ENCODE results near the gene ZNF536. TPM values are rescaled to one million over a fixed set of nuclear protein-coding genes. Genes with fewer than 3 reads are reported as not detected.

The ZNF536 gene
- total and polyA plus RNA-seq, 2 donors (not counting 1 experiment from before 2014, with no cell fraction given) = not detected

- Histone ChIP-seq H2AFZ (ENCODE audit: insufficient read depth, low read depth, low read length, poor library complexity, severe bottlenecking) (no peak overlapping the region), H3K27ac (ENCODE audit: low read length in 2 of 2) (no peak overlapping the region), H3K36me3 (replicated peaks in 1 of 2; ENCODE audit: control extremely low read depth in 1 of 2, control insufficient read depth in 1 of 2, extremely low read depth in 1 of 2, insufficient read depth in 2 of 2, low read length in 1 of 2) (no peaks in the 10 kb centered on the region), H3K4me1 (ENCODE audit: control insufficient read depth in 2 of 2, insufficient read depth in 2 of 2, low read length in 2 of 2) (no peaks in the 10 kb centered on the region), H3K4me2 (replicated peaks; ENCODE audit: low read depth, low read length, poor library complexity, severe bottlenecking) (no peak overlapping the region), H3K79me2 (ENCODE audit: control insufficient read depth, insufficient read depth, low read length) (no peaks in the 10 kb centered on the region), H4K20me1 (ENCODE audit: control insufficient read depth, insufficient read depth, low read length, poor library complexity, severe bottlenecking) (no peaks in the 10 kb centered on the region), H3K9me3 (ENCODE audit: control extremely low read depth in 1 of 3, control insufficient read depth in 2 of 3, insufficient read depth in 1 of 3, low read length in 2 of 3) (peaks cover 0 to 28% (median 0%) of the 10 kb centered on the region in 3 donors), H3K27me3 (replicated peaks in 1 of 4; ENCODE audit: control extremely low read depth in 1 of 4, control insufficient read depth in 3 of 4, insufficient read depth in 4 of 4, low read length in 3 of 4) (no peaks in the 10 kb centered on the region), H3K4me3 (ENCODE audit: control extremely low read depth in 1 of 5, extremely low read depth in 1 of 5, insufficient read depth in 1 of 5, low read depth in 2 of 5, low read length in 4 of 5) (no peak overlapping the region), H3K9ac (ENCODE audit: low read length) (no peak overlapping the region)
- 88% methylated on average over 11 of the region's 14 CpGs for WGBS (ENCODE audit: insufficient coverage)
- intact Hi-C loops (cut with micrococcal nuclease) = no loop called here
- no peaks in the 10 kb centered on the region for H3K4me1 Mint-ChIP-seq
- H3K4me3 Mint-ChIP-seq = no peak overlapping the region
- no peaks in the 10 kb centered on the region for H3K27me3 Mint-ChIP-seq
- TF ChIP-seq CTCF (IDR thresholded peaks at IDR 0.05) = no peak
- no peak for TF ChIP-seq EZH2 (IDR thresholded peaks at IDR 0.05; ENCODE audit: borderline replicate concordance, insufficient read depth, low read depth, low read length, poor library complexity, severe bottlenecking)
- ChIA-PET POLR2A (no interaction called here), CTCF (no interaction called here)
- no peaks in the 10 kb centered on the region for H3K9me3 Mint-ChIP-seq (ENCODE audit: insufficient read depth)
- no peak for ATAC-seq (ENCODE audit: low read depth)
- H3K27ac Mint-ChIP-seq = no peak overlapping the region
- DNase-seq = no peak
Measured at GRCh38 chr19:30570194-30570593, 198.0 kb downstream of the ZNF536 start.

GRCh38 chr19:30577551-30578105, 205.4 kb downstream of the ZNF536 start:
- CTCF ChIA-PET = no interaction called here
- no peak overlapping the region for H3K9ac ChIP-seq (ENCODE audit: low read length)
- POLR2A ChIA-PET = no interaction called here

More at GRCh38 chr19:30577551-30578105, 205.4 kb downstream of the ZNF536 start:
- Histone ChIP-seq H3K79me2 (ENCODE audit: control insufficient read depth, insufficient read depth, low read length) (no peaks in the 10 kb centered on the region), H3K27me3 (replicated peaks in 1 of 4; ENCODE audit: control extremely low read depth in 1 of 4, control insufficient read depth in 3 of 4, insufficient read depth in 4 of 4, low read length in 3 of 4) (no peaks in the 10 kb centered on the region), H2AFZ (ENCODE audit: insufficient read depth, low read depth, low read length, poor library complexity, severe bottlenecking) (no peak overlapping the region), H3K4me2 (replicated peaks; ENCODE audit: low read depth, low read length, poor library complexity, severe bottlenecking) (no peak overlapping the region), H3K4me1 (ENCODE audit: control insufficient read depth in 2 of 2, insufficient read depth in 2 of 2, low read length in 2 of 2) (no peaks in the 10 kb centered on the region), H3K27ac (ENCODE audit: low read length in 2 of 2) (no peak overlapping the region), H3K36me3 (replicated peaks in 1 of 2; ENCODE audit: control extremely low read depth in 1 of 2, control insufficient read depth in 1 of 2, extremely low read depth in 1 of 2, insufficient read depth in 2 of 2, low read length in 1 of 2) (no peaks in the 10 kb centered on the region), H4K20me1 (ENCODE audit: control insufficient read depth, insufficient read depth, low read length, poor library complexity, severe bottlenecking) (no peaks in the 10 kb centered on the region), H3K9me3 (ENCODE audit: control extremely low read depth in 1 of 3, control insufficient read depth in 2 of 3, insufficient read depth in 1 of 3, low read length in 2 of 3) (peaks cover 0 to 24% (median 0%) of the 10 kb centered on the region in 3 donors), H3K4me3 (ENCODE audit: control extremely low read depth in 1 of 5, extremely low read depth in 1 of 5, insufficient read depth in 1 of 5, low read depth in 2 of 5, low read length in 4 of 5) (no peak overlapping the region)
- H3K4me3 Mint-ChIP-seq = no peak overlapping the region
- intact Hi-C loops (cut with micrococcal nuclease) = no loop called here
- no peaks in the 10 kb centered on the region for H3K4me1 Mint-ChIP-seq
- no peak for DNase-seq
- peaks cover 6% of the 10 kb centered on the region for H3K27me3 Mint-ChIP-seq
- 100% methylated on average over 1 of the region's 6 CpGs for WGBS (ENCODE audit: insufficient coverage)
- no peaks in the 10 kb centered on the region for H3K9me3 Mint-ChIP-seq (ENCODE audit: insufficient read depth)
- H3K27ac Mint-ChIP-seq = no peak overlapping the region
- TF ChIP-seq EZH2 (IDR thresholded peaks at IDR 0.05; ENCODE audit: borderline replicate concordance, insufficient read depth, low read depth, low read length, poor library complexity, severe bottlenecking) (no peak), CTCF (IDR thresholded peaks at IDR 0.05) (no peak)
- ATAC-seq (ENCODE audit: low read depth) = no peak

Data from B cell (primary cell).